ENCODE results near the gene ANP32B.
"Not testable (repeated sequence)": the region's sequence is repeated elsewhere in the genome, so short reads cannot be mapped to it uniquely, and the experiment has no call there.

The ANP32B gene

GRCh38 chr9:97982683-97983588 is at the start of gene ANP32B:
Gene ANP32B, plus strand, starts transcription at chr9:97983341. Its CDS starts 215 bp downstream, at chr9:97983556.
- DNase-seq (ENCODE audit: low read depth), result peak; percentile 83

- no peak for DNase-seq (ENCODE audit: low read depth)
Observed at GRCh38 chr9:97934321-97935115, 48.6 kb upstream of the ANP32B start.

- no peak for DNase-seq (ENCODE audit: low read depth)
Observed at GRCh38 chr9:97935276-97935675, 47.9 kb upstream of the ANP32B start.

GRCh38 chr9:97936998-97937397 is 46.1 kb upstream of the ANP32B start:
- DNase-seq (ENCODE audit: low read depth), result no peak

GRCh38 chr9:97938081-97938644 is 45.0 kb upstream of the ANP32B start, which contains the start of gene HEMGN:
Gene HEMGN, minus strand, starts transcription at chr9:97938172. Its CDS starts 36 bp downstream, at chr9:97938136.
- no peak for DNase-seq (ENCODE audit: low read depth)

GRCh38 chr9:97940233-97940632 is 42.9 kb upstream of the ANP32B start:
- no peak for DNase-seq (ENCODE audit: low read depth)

GRCh38 chr9:97940741-97941140 is 42.4 kb upstream of the ANP32B start:
- no peak for DNase-seq (ENCODE audit: low read depth)

GRCh38 chr9:97941323-97941722 is 41.8 kb upstream of the ANP32B start:
- DNase-seq (ENCODE audit: low read depth), result no peak

GRCh38 chr9:97943308-97943855 is 39.8 kb upstream of the ANP32B start:
- DNase-seq (ENCODE audit: low read depth), result no peak

- DNase-seq (ENCODE audit: low read depth), result no peak
Observed at GRCh38 chr9:97944612-97945011, 38.5 kb upstream of the ANP32B start.

- DNase-seq (ENCODE audit: low read depth), result not testable (repeated sequence)
Observed at GRCh38 chr9:97945470-97945869, 37.7 kb upstream of the ANP32B start.

GRCh38 chr9:97947094-97947493 is 36.0 kb upstream of the ANP32B start:
- DNase-seq (ENCODE audit: low read depth), result not testable (repeated sequence)

- not testable (repeated sequence) for DNase-seq (ENCODE audit: low read depth)
Observed at GRCh38 chr9:97950873-97951272, 32.3 kb upstream of the ANP32B start.

- DNase-seq (ENCODE audit: low read depth), result no peak
Observed at GRCh38 chr9:97954550-97954989, 28.6 kb upstream of the ANP32B start.

GRCh38 chr9:97956331-97956730 is 26.8 kb upstream of the ANP32B start:
- no peak for DNase-seq (ENCODE audit: low read depth)

GRCh38 chr9:97958812-97959511 is 24.2 kb upstream of the ANP32B start:
- DNase-seq (ENCODE audit: low read depth), result no peak

- no peak for DNase-seq (ENCODE audit: low read depth)
Observed at GRCh38 chr9:97959585-97959984, 23.6 kb upstream of the ANP32B start.

- DNase-seq (ENCODE audit: low read depth), result not testable (repeated sequence)
Observed at GRCh38 chr9:97960678-97961328, 22.3 kb upstream of the ANP32B start.

- no peak for DNase-seq (ENCODE audit: low read depth)
Observed at GRCh38 chr9:97961361-97961760, 21.8 kb upstream of the ANP32B start.

- no peak for DNase-seq (ENCODE audit: low read depth)
Observed at GRCh38 chr9:97962136-97962535, 21.0 kb upstream of the ANP32B start.

GRCh38 chr9:97962575-97962974 is 20.6 kb upstream of the ANP32B start:
- no peak for DNase-seq (ENCODE audit: low read depth)
